Ishikawa (cell line): Measurements from ENCODE around the gene PSME2.

Source experiments
- CEBPB ChIP-seq: IDR thresholded peaks from 2 replicates; pipeline ENCODE4 v1.6.1; 2012
- CREB1 ChIP-seq: IDR thresholded peaks from 2 replicates; pipeline ENCODE4 v1.6.1; 2012; ENCODE audit warnings: low read depth
- EGR1 ChIP-seq: IDR thresholded peaks from 2 replicates; pipeline ENCODE4 v1.6.1; 2012
- EP300 ChIP-seq: IDR thresholded peaks from 2 replicates; pipeline ENCODE4 v1.6.1; 2012; ENCODE audit warnings: borderline replicate concordance
- FOXM1 ChIP-seq: IDR thresholded peaks from 2 replicates; pipeline ENCODE4 v1.6.1; 2012; ENCODE audit warnings: low read depth, borderline replicate concordance
- MAX ChIP-seq: IDR thresholded peaks from 2 replicates; pipeline ENCODE4 v1.6.1; 2012
- NFIC ChIP-seq: IDR thresholded peaks from 2 replicates; pipeline ENCODE4 v1.6.1; 2012
- RAD21 ChIP-seq: IDR thresholded peaks from 2 replicates; pipeline ENCODE4 v1.6.1; 2012; ENCODE audit warnings: low read depth
- REST ChIP-seq: IDR thresholded peaks from 2 replicates; pipeline ENCODE4 v1.6.1; 2012; ENCODE audit warnings: low read depth, mild to moderate bottlenecking
- TAF1 ChIP-seq: IDR thresholded peaks from 2 replicates; pipeline ENCODE4 v1.6.1; 2012; ENCODE audit warnings: low read depth, mild to moderate bottlenecking
- TCF12 ChIP-seq: IDR thresholded peaks from 2 replicates; pipeline ENCODE4 v1.6.1; 2012; ENCODE audit warnings: low read depth
- TEAD4 ChIP-seq: IDR thresholded peaks from 2 replicates; pipeline ENCODE4 v1.6.1; 2012
- USF1 ChIP-seq: IDR thresholded peaks from 2 replicates; pipeline ENCODE4 v1.6.1; 2012
- YY1 ChIP-seq: IDR thresholded peaks from 2 replicates; pipeline ENCODE4 v1.6.1; 2012; ENCODE audit warnings: low read depth
- ZBTB7A ChIP-seq: IDR thresholded peaks from 2 replicates; pipeline ENCODE4 v1.6.1; 2012; ENCODE audit warnings: low read depth

PSME2 gene

GRCh38 chr14:24102357-24103048, 43.9 kb downstream of the PSME2 start:
- no peak for TF ChIP-seq FOXM1
- no peak for TF ChIP-seq RAD21
- no peak for TF ChIP-seq ZBTB7A

GRCh38 chr14:24100982-24101494, 45.4 kb downstream of the PSME2 start:
- TF ChIP-seq TCF12 (no peak), NFIC (no peak), EGR1 (no peak), TAF1 (no peak), RAD21 (no peak), EP300 (no peak), ZBTB7A (no peak), YY1 (no peak), REST (no peak), TEAD4 (no peak), USF1 (no peak), CREB1 (no peak), MAX (no peak), FOXM1 (no peak), CEBPB (no peak)

GRCh38 chr14:24100197-24100981, 46.0 kb downstream of the PSME2 start:
- no peak for TF ChIP-seq REST
- TF ChIP-seq MAX, result no peak
- no peak for TF ChIP-seq RAD21
- TF ChIP-seq EGR1, result no peak
- TF ChIP-seq NFIC, result no peak
- no peak for TF ChIP-seq FOXM1
- TF ChIP-seq TEAD4, result no peak
- TF ChIP-seq USF1, result no peak
- TF ChIP-seq TAF1, result no peak
- no peak for TF ChIP-seq CREB1
- TF ChIP-seq EP300, result no peak
- TF ChIP-seq TCF12, result no peak
- no peak for TF ChIP-seq YY1
- TF ChIP-seq ZBTB7A, result no peak
- TF ChIP-seq CEBPB, result no peak

GRCh38 chr14:24098927-24099813, 47.2 kb downstream of the PSME2 start:
- TF ChIP-seq CEBPB (no peak), YY1 (peak; percentile 61; the same call in 1 of the 2 replicates), ZBTB7A (no peak), TAF1 (no peak), CREB1 (no peak), NFIC (peak; percentile 83), EGR1 (no peak), FOXM1 (no peak), RAD21 (no peak), USF1 (peak; percentile 79), MAX (peak; percentile 95), TEAD4 (no peak), TCF12 (peak; percentile 71), EP300 (no peak), REST (no peak)
